OCI-LY3 (cell line): ENCODE results near the gene CTSE.

Experiments
- CTCF ChIP-seq: fragments of 200-600, 300-600 bp; sonication (generic); IDR thresholded peaks from 2 replicates; pipeline ENCODE4 v1.5.1; 2014; ENCODE audit warnings: antibody characterized with exemption, low read length, low read depth
- EZH2phosphoT487 ChIP-seq: fragments of 200-600 bp; shearing (Covaris generic); IDR thresholded peaks from 2 replicates; pipeline ENCODE4 v1.6.1; 2018; ENCODE audit warnings: antibody characterized with exemption, mixed run types, low read depth

- TF ChIP-seq EZH2phosphoT487 (no peak), CTCF (no peak)
Observed at GRCh38 chr1:206060844-206061243, 37.1 kb upstream of the CTSE start.
